ENCODE measurements around the gene LAIR1.
"Not testable (repeated sequence)": the region's sequence is repeated elsewhere in the genome, so short reads cannot be mapped to it uniquely, and the experiment has no call there.

LAIR1 gene, protein sequence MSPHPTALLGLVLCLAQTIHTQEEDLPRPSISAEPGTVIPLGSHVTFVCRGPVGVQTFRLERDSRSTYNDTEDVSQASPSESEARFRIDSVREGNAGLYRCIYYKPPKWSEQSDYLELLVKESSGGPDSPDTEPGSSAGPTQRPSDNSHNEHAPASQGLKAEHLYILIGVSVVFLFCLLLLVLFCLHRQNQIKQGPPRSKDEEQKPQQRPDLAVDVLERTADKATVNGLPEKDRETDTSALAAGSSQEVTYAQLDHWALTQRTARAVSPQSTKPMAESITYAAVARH

GRCh38 chr19:54364775-54365257 is at the start of gene LAIR1:
LAIR1 (minus strand) TSS chr19:54364931; CDS start chr19:54364804, 127 bp downstream.
- no peak for DNase-seq

DNA sequence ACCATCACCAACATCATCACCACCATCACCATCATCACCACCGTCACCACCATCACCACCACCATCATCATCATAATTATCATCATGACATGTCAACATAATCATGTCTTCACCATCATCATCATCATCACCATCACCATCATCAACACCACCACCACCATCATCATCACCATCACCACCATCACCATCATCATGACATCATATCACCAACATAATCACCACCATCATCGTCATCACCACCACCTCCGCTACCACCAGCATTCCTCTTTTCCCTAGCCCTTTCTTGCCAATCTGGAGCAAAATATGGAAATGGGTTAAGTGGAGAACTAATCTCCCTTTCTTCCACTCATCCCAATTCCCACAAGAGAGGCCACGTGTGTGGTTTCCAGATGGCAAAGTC is 49.4 kb upstream of the LAIR1 start:
- DNase-seq: no peak

GRCh38 chr19:54412877-54413276 is 48.1 kb upstream of the LAIR1 start:
- no peak for DNase-seq

- no peak for DNase-seq
Observed at GRCh38 chr19:54411033-54411432, 46.3 kb upstream of the LAIR1 start.

DNA sequence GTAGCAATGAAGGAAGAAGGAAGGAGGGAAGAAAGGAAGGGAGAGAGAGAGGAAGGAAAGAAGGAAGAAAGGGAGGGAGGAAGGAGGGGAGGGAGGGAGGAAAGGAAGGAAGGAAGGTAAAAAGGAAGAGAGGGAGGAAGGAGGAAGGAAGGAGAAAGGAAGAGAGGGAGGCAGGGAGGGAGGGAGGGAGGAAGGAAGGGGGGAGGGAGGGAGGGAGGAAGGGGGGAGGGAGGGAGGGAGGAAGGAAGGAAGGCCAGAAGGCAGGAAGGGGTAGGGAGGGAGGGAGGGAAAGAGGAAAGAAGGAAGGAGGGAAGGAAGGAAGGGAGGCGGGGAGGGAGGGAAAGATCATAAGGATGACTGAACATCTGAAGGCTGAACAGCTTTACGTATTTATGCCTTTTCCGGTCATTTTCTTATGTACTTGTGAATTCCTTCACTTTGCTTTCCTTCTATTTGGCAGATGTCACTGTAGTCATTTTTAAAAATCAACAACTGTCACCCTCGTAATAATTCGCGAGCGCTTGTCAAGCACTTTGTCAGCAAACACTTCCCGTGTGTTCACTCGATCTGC is 43.8 kb upstream of the LAIR1 start:
- no peak for DNase-seq

DNA sequence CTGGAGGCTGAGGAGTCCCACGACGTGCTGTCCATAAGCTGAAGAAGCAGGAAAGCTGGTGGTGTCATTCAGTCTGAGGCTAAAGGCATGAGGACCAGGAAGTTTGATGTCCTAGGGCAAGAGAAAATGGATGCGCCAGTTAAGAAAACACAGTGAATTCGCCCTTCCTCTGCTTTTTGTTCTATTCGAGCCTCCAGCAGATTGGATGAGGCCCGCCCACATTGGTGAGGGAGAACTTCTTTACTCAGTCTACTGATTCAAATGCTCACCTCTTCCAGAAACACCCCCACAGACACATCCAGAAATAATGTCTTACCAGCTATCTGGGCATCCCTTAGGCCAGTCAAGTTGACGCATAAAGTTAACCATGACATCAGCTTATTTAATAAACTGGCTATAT is 43.0 kb upstream of the LAIR1 start:
- DNase-seq: no peak

DNA sequence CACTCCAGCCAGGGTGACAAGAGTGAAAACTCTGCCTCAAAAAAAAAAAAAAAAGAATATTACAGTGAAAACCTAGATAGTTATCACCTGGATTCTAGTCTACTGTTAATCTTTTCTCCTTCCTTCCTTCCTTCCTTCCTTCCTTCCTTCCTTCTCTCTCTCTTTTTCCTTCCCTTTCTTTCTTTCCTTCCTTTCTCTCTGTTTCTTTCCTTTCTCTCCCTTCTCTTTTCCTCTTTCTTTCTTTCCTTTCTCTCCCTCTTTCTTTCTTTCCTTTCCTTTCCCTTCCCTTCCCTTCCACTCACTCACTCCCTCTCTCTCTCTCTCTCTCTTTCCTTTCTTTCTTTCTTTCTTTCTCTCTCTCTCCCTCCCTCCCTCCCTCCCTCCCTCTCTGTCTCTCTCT is 40.9 kb upstream of the LAIR1 start:
- DNase-seq: no peak

- DNase-seq: no peak
Observed at GRCh38 chr19:54403054-54403453, 38.3 kb upstream of the LAIR1 start.

DNA sequence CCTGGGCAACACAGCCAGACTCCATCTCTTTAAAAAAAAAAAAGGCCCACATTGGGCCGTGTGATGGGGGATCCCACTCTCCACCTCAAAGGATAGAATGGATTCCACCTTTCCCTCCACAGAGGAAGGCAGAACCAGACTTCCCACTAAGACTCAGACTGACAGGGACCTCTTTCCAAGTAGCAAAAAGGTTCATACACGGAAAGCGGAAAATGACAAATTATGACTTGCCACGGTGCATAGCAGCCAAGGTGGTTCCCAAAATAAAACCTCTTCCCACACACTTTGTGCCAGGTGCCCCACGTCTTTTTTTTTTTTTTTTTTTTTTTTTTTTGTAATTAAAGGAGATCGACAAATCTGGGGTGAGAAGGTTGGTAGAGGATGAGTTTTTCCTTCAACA is 36.2 kb upstream of the LAIR1 start:
- DNase-seq: no peak

- DNase-seq: no peak
Observed at GRCh38 chr19:54399189-54399588, 34.5 kb upstream of the LAIR1 start.

GRCh38 chr19:54395685-54396084 is 31.0 kb upstream of the LAIR1 start:
- DNase-seq: no peak

GRCh38 chr19:54393381-54393780 is 28.6 kb upstream of the LAIR1 start:
- DNase-seq: no peak

GRCh38 chr19:54392105-54392504 is 27.4 kb upstream of the LAIR1 start:
- peak; percentile 23 for DNase-seq

DNA sequence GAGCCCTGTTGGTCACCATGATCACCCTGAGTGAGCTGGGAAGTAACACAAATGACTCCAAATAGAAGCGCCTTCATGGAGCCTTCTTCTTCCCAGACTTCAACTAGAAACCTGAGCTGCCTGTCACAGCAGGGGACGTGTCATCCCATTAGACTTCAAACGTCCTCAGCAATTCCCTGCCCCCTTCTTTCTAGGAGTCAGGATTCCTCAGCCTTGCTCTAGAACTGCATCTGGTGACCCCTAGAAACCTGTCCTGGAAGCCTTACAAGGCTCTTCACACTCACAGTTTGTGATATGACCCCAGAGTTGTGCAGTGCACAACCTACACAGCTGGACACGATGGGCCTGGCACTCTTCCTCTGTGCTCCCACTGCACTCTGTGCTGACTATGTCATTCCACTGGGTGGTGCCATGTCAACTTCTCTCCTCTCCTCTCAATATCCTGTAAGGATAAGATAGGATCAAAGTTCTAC is 26.9 kb upstream of the LAIR1 start:
- no peak for DNase-seq

- DNase-seq: no peak
Observed at GRCh38 chr19:54390942-54391577, 26.3 kb upstream of the LAIR1 start.

- no peak for DNase-seq
Observed at GRCh38 chr19:54389553-54389952, 24.8 kb upstream of the LAIR1 start.

- DNase-seq: no peak
Observed at GRCh38 chr19:54388802-54389139, 24.0 kb upstream of the LAIR1 start.

DNA sequence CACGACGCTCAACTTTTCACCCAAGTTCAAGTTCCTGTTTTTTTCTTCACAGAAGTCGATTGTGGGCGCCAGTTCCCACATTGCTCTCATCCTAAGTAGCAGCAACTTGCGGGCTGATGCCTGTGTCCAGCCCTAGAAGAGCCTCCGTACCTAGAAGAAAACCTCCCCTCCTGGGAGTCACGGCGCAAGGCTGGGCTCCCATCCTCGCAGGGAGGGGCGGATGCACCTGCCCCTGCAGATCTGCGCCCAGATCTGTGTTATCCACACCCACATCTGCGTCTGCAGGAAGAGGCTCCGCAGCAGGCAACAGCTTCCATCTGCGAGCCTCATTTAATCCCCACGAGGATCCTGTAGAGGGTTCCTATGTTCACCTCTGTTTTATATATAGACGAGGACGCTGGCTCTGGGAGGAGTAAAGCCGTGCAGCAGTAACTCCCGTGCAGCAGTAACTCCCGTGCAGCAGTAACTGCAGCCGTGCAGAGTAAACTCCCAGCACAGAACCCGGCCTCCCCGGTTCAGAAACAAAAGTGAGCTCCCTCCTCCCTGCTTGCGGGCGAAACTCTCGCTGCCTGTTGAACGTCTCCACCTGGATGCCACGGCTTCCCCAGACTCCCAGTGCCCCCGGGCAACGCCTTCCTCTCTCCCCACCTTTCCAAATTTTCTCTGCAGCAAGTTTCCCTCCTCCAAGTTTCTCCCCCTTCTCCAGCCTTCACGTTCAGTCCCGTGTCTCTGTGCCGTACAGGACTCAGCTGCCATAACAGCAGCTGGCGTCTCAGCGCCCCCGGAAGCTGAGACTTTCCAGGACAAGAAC is 23.5 kb upstream of the LAIR1 start:
- DNase-seq: no peak

GRCh38 chr19:54383330-54383729 is 18.6 kb upstream of the LAIR1 start:
- DNase-seq: no peak

DNA sequence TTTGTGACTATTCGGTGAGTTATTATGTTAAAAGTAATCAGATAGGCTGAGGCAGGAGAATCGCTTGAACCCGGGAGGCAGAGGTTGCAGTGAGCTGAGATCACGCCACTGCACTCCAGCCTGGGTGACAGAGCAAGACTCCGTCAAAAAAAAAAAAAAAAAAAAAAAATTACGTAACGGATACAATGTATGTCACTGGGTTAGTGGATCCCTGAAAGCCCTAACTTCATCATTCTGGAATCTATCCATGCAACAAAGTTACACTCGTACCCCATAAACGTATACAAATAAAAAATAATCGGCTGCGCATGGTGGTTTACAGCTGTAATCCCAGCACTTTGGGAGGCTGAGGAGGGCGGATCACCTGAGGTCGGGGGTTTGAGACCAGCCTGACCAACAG is 17.3 kb upstream of the LAIR1 start:
- DNase-seq: not testable (repeated sequence)

DNA sequence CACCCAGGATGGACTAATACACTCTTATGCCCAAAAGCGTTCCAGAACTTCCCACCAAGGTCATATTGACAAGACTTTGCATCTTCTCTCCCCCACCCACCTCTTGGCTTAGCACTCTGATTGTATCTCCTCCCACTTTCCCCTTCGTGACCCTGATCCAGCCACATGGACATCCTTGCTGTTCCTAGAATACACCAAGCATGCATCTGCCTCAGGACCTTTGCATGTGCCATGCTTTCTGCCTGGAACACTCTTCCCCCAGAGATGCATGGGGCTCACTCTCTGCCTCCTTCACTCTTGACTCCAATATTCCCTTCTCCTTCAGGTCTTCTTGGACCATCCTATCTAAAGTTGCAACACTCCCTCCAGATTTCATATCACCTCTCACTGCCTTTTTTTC is 16.2 kb upstream of the LAIR1 start:
- no peak for DNase-seq

DNA sequence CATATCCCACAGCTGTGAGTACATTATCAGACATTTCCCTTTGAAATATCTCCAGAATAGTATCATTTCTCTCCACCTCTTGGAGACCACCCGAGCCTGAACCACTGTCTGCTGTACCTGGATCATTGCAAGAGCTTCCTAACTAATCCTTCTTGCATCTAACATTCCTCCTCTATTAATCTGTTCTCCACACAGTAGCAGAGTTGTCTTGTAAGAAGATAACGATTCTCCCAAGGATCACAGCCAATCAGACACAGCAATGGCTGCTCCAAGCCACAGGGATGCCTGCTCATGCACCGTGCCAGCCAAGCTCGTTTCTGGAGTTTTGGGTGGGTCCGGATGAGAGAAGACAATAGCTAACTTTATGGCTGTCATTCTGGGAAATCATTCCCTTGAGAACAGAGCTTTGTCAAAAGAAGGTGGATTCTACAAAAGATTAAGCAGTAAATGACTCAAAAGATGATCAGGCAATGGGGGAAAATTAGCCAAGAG is 14.5 kb upstream of the LAIR1 start:
- no peak for DNase-seq

DNA sequence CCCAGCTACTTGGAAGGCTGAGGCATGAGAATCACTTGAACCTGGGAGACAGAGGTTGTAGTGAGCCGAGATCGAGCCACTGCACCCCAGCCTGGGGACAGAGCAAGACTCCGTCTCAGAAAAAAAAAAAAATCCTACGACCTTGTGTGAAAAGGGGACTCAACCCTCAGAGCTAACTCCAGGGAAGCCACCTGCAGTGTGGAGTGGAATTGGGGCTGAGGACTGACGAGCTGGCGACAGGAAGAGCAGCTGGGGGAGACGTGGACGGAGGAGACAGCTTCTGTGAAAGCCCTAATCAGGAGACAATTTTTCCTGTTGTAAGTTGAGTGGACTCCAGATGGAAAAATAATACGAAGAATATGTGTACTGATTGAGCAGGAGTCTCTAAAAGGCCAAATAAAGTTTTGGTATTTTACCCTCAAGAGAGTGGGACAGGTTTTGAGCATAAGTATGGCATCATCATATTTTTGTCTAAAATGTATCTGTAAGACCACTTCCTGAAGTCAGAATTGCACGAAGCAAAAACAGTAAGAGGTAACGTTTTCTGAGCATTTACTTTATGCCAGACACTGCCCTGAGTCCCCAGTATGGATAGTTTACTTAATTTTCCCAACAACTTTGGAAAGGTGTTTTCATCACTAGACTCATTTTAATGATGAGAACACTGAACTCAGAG is 12.0 kb upstream of the LAIR1 start:
- no peak for DNase-seq

Measured in DMS 273 treated with DMSO at 0.1 percent for 48 hours (cell line).